Activated naive CD4-positive, alpha-beta T cell treated with anti-CD3 and anti-CD28 coated beads, Interleukin-2, amount 10 ng/mL, durations not matched to agents 7 days and 5 days (primary cell): ENCODE measurements around the gene SIT1.

ENCODE experiments used
- CTCF ChIA-PET: fragments of 350-600 bp; sonication (Branson Sonifier 250); formaldehyde crosslinking; loops from one replicate; lab custom pipeline; 2021; ENCODE audit warnings: antibody characterized with exemption; lab: Charles Lee
- DNase-seq: peaks from one replicate; pipeline ENCODE4 v3.0.0-alpha.2; 2020
- H3K27ac Mint-ChIP-seq: one replicate; pipeline ENCODE4 v1.8.0; 2021; ENCODE audit warnings: mild to moderate bottlenecking, moderate library complexity, mixed read lengths
- H3K27me3 Mint-ChIP-seq: one replicate; pipeline ENCODE4 v1.8.0; 2021; ENCODE audit warnings: mild to moderate bottlenecking, mixed read lengths
- H3K36me3 Mint-ChIP-seq: one replicate; pipeline ENCODE4 v1.8.0; 2021; ENCODE audit warnings: mixed read lengths
- H3K4me1 Mint-ChIP-seq: one replicate; pipeline ENCODE4 v1.8.0; 2021; ENCODE audit warnings: mixed read lengths
- H3K4me3 Mint-ChIP-seq: one replicate; pipeline ENCODE4 v1.8.0; 2021; ENCODE audit warnings: mild to moderate bottlenecking, moderate library complexity, mixed read lengths
- H3K9me3 Mint-ChIP-seq: one replicate; pipeline ENCODE4 v1.8.0; 2021; ENCODE audit warnings: mixed read lengths

Gene SIT1

DNA sequence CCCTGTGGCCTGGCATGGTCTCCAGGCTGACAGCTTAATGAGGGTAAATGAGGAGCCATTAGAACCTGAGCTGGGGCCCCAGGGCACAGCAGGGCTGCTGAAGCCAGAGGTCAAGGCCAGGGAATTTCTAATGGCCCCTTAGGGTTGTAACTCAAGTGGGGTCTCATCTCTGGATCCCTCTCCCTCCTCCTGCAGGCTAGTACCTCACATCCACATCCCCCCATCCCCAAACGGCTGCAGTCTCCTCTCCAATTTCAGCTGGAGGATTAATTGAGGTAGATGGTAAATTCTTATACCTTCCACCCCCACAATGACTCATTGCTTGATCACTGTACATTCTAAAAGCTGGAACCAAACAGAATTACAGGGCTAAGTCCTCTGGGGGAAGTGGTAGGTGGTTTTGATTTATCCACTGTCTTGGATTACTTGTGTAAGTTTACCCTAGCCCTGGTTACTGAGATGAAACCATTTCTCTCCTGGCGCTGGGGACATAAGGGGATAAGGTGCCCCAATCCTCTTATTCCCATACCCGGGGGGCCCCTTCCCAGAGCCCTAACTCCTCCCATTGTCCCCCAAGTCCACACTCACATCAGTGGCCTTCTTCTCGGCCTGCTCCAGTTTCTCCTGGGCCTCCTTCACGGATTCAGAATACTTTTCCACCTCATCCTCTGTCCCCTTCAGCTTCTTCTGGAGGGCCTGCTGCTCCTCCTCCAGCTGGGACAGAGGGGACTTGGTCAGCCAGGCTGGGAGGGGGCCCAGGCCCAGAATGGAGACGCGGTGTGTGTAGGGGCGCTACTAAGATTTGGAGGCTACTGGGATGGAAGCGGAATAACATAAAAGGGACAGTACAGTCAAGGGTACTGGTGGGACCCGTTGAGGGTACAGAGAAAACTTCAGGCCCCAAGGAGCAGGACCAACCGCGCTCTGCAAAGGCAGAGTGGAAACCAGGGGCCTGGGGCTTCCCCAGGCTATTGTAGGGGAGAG, 38.1 kb upstream of the SIT1 start:
- CTCF ChIA-PET: interaction anchor here (0.9 to 2.2 kb wide), 8 partner anchors 8 to 85 kb away, joined by 3 to 16 read pairs (median 4); partner anchors contain the start of genes CCDC107 and RMRP

DNA sequence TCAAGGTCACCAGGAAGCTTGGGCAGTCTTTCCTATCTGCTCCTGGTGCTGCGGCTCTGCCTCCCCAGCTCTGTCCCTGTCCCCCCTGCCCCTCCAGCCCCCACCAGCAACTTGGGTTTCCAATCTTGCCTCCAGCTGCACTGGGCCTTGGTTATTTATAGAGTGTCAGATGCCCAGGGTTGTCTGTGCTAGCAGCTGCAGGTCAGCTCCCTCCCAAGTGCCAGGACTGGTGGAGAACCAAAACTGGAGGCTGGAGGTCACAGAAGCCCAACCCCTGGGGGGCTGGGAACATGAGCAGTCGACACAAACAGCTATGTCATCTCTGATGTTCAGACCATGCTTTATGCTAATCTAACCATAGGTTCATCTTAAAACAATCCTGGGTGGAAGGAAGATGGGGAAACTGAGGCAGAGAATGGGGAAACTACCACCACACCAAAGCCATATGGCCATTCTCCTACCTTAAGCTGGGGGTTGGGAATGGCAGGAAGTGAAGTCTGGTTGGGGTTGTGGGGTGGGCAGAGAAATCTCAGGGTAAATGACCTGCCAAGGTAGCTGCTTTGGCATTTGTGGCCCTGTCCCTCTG, 37.3 kb upstream of the SIT1 start:
- no peak overlapping the region for H3K27ac Mint-ChIP-seq
- CTCF ChIA-PET: interaction anchor here (0.9 to 2.2 kb wide), 8 partner anchors 8 to 84 kb away, joined by 3 to 16 read pairs (median 4); partner anchors contain the start of genes CCDC107 and RMRP

More for the DNA sequence above, 38.1 kb upstream of the SIT1 start:
- Mint-ChIP-seq H3K27me3 (peaks cover 20% of the 10 kb centered on the region), H3K27ac (peak overlapping the region; percentile 3), H3K4me3 (peak overlapping the region; percentile 57), H3K9me3 (no peaks in the 10 kb centered on the region), H3K4me1 (peaks cover 27% of the 10 kb centered on the region), H3K36me3 (no peaks in the 10 kb centered on the region)
- DNase-seq: no peak

DNA sequence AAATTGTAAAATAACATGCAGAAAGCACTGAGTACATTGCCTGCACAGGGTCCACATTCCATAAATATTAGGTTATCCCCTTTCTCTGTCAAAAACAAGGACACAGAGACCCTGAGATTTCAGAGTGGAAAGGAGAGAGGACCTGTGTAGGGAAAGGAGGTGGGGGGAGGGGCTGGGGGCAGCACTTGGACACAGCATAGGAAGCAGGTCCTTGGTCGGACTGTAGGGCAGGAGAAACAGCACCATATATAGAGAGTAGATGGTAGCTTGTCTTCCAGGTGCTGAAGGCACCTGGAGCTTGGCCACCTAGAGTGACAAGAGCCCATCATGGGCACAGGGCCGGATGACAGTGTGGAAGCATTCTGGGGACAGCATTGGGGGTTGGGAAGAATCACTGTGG, 36.6 kb upstream of the SIT1 start:
- H3K4me3 Mint-ChIP-seq: no peak overlapping the region

More for the DNA sequence above, 37.3 kb upstream of the SIT1 start:
- no peak overlapping the region for H3K4me3 Mint-ChIP-seq
- no peak for DNase-seq
- peaks cover 27% of the 10 kb centered on the region for H3K4me1 Mint-ChIP-seq
- H3K9me3 Mint-ChIP-seq: no peaks in the 10 kb centered on the region
- H3K27me3 Mint-ChIP-seq: peaks cover 24% of the 10 kb centered on the region
- no peaks in the 10 kb centered on the region for H3K36me3 Mint-ChIP-seq

DNA sequence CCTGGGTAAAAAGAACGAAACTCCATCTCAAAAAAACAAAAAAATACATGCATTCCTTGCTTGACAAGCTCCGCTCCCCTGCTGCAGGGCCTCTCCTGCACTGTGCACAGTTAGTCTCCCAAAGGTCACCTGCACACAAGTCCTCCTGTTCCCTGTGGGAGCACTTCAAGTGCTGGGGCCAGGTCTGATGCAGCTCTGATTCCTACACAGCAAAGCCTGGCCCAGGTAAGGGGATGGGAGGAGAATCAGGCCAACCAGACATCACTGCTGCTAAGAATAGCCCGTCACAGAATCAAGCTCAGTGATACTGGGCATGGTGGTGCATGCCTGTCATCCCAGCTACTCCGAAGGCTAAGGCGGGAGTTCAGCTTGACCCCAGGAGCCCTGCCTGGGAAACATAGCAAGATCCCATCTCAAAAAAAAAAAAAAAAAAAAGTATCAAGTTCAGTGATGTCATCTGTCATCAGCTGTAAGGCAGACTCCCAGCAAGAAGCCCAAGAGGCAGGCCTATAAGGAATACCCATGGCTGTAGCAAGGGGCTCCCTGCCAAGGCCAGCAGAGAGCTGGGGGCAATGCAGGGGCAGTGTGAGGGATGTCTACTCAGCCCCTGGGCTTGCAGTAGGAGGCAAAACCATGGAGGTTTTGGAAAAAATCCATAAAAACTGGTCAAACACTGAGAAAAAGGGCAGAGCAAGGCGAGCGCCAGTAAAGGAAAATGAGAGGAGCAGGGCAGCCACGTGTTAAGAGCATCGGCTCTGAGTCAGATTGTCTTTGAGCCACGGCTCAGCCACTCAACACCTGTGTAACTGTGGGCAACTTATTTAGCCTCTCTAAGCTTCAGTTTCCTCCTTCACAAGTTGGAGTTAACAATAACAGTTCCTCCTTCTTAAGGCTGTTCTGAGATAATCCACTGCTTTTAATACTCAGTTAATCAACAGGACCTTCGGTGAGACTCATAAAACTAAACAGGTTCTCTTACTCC, 35.8 kb upstream of the SIT1 start:
- Mint-ChIP-seq H3K27me3 (peaks cover 37% of the 10 kb centered on the region), H3K4me3 (no peak overlapping the region), H3K4me1 (peaks cover 21% of the 10 kb centered on the region), H3K9me3 (no peaks in the 10 kb centered on the region), H3K36me3 (no peaks in the 10 kb centered on the region), H3K27ac (no peak overlapping the region)
- DNase-seq: no peak
- CTCF ChIA-PET: interaction anchor here (0.7 to 4.9 kb wide), 3 partner anchors 10 to 1070 kb away, joined by 3 to 49 read pairs (median 16); no protein-coding TSS in a partner anchor

More for the DNA sequence above, 36.6 kb upstream of the SIT1 start:
- H3K27ac Mint-ChIP-seq: no peak overlapping the region
- no peaks in the 10 kb centered on the region for H3K9me3 Mint-ChIP-seq
- DNase-seq: no peak
- H3K27me3 Mint-ChIP-seq: peaks cover 29% of the 10 kb centered on the region
- CTCF ChIA-PET: interaction anchor here (1.3 to 2.2 kb wide), 4 partner anchors 9 to 71 kb away, joined by 4 to 16 read pairs (median 6); partner anchors contain the start of genes CCDC107 and RMRP
- H3K36me3 Mint-ChIP-seq: no peaks in the 10 kb centered on the region
- H3K4me1 Mint-ChIP-seq: peaks cover 27% of the 10 kb centered on the region

DNA sequence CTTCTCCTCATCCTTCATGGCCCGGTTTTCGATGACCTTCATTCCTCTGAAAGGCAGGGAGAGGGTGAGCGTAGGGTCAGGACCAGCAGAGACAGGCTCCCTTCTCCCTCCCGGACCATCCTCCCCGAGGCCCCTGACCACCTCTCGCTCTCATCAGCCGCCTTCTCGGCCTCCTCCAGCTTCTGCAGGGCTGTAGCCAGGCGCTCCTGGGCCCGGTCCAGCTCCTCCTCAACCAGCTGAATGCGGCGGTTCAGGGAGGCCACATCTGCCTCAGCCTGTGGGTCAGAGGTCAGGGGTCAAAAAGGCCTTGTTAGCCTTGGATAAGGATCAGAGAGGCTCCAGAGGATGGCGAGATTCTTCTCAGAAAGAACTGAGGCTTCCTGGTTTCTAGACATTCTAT, 34.8 kb upstream of the SIT1 start:
- Mint-ChIP-seq H3K36me3 (no peaks in the 10 kb centered on the region), H3K27me3 (peaks cover 33% of the 10 kb centered on the region), H3K4me1 (peaks cover 12% of the 10 kb centered on the region), H3K27ac (no peak overlapping the region), H3K4me3 (no peak overlapping the region), H3K9me3 (no peaks in the 10 kb centered on the region)
- no peak for DNase-seq
- CTCF ChIA-PET: interaction anchor here (4.9 kb wide), 1 partner anchor 11 kb away, joined by 49 read pairs; no protein-coding TSS in a partner anchor

DNA sequence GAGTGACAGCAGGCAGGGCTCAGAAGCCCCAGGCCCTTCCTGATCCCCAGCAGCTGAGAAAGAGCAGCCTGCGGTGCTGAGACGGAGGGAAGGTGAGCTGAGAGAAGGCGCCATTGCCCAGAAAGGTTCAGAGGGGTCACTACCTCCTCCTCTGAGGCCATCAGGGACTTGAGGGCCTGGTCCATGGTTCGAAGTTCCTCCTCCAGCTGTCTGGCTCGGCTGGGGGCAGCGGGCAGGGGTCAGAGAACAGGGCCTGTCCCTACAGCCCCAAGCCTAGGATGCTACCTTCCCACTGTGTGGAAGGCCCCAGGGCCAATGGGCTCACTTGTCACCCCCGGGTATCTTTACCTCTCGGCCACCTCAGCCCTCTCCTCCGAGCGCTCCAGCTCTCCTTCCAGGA, 34.2 kb upstream of the SIT1 start:
- H3K9me3 Mint-ChIP-seq: no peaks in the 10 kb centered on the region
- H3K27me3 Mint-ChIP-seq: peaks cover 39% of the 10 kb centered on the region
- no peaks in the 10 kb centered on the region for H3K36me3 Mint-ChIP-seq
- no peak for DNase-seq
- H3K4me3 Mint-ChIP-seq: no peak overlapping the region
- H3K4me1 Mint-ChIP-seq: peaks cover 10% of the 10 kb centered on the region
- CTCF ChIA-PET: interaction anchor here (0.9 to 4.9 kb wide), 3 partner anchors 12 to 72 kb away, joined by 3 to 49 read pairs (median 3); no protein-coding TSS in a partner anchor
- H3K27ac Mint-ChIP-seq: no peak overlapping the region

DNA sequence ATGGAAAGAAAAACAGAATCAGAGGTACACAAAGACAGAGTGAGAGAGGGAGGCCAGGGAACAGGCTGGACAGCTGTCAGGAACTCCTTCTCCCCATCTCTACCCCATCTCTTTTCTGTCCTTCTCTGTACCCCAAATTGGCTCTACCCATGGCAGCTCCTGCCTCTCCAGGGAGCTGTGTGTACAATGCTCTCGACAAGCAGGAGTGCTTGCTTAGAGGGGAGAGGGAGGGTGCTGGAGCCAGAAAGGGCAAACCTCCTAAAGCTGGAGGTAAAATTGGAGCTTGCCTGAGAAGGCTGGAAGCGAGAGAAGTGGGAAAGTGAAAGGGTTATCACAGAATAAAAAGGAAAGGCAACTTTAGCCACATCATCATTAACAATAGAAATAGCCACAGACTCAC, 32.6 kb upstream of the SIT1 start:
- Mint-ChIP-seq H3K27ac (no peak overlapping the region), H3K4me1 (peaks cover 2% of the 10 kb centered on the region), H3K36me3 (no peaks in the 10 kb centered on the region), H3K27me3 (peaks cover 44% of the 10 kb centered on the region), H3K9me3 (no peaks in the 10 kb centered on the region), H3K4me3 (no peak overlapping the region)
- no peak for DNase-seq
- CTCF ChIA-PET: interaction anchor here (0.8 to 4.9 kb wide), 4 partner anchors 8 to 72 kb away, joined by 3 to 49 read pairs (median 3); no protein-coding TSS in a partner anchor

DNA sequence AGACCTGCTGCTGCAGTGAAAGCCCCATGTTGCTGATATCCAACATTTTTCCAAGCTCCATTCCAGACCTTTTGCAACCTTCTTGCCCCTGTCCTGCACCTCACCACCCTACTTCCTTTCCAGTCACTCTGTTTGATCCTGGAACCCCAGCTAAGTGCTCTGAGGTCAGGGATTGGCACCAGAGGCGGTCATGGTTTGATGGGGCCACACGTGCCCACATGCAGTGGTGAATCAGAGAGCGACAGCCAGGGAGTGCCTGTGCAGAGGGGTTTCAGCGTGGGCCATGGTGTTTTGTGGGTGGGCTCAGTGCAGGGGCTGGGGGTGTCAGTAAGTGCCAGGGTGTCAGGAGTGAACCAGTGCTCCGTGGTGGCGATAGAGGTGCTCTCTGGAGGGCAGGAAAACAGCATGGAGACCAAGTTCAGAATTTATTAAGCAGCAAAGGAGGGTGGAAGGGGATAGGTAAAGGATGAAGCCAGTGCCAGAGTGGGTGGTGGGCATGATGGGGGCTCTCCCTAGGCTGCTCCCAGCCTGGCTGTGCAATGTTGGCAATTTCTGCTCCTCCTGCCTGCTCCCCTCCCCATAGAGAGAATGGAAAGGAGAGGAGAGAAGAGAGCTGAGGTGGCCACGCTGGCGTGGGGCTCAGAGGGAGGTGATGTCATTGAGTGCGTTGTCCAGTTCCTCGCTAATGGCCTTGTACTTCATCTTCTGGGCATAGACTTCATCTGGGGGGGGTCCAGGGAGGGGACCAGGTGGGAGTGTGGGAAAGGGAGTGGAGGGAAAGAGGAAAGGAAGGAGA, 32.0 kb upstream of the SIT1 start:
- Mint-ChIP-seq H3K27ac (no peak overlapping the region), H3K27me3 (peaks cover 50% of the 10 kb centered on the region), H3K4me3 (no peak overlapping the region), H3K36me3 (no peaks in the 10 kb centered on the region), H3K4me1 (peaks cover 2% of the 10 kb centered on the region), H3K9me3 (no peaks in the 10 kb centered on the region)
- CTCF ChIA-PET: interaction anchor here (4.9 kb wide), 1 partner anchor 14 kb away, joined by 49 read pairs; no protein-coding TSS in a partner anchor
- no peak for DNase-seq

DNA sequence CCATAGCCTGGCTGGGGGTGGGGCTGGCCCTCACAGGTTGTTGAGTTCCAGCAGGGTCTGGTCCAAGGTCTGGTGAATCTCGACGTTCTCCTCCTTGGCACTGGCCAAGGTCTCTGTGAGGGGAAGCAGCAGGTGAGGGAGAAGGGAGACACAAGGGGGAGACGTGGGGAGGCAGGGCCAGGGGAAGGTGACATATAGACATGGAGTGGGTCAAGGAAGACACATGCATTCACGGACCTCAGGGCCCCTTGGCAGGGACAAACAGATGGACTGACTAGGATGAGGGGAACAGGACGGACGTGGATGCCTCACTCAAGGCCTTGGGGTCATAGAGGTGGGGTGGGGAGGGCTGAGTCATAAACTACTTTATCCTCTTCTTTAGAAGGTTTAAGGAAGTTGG, 31.3 kb upstream of the SIT1 start:
- Mint-ChIP-seq H3K36me3 (no peaks in the 10 kb centered on the region), H3K4me3 (no peak overlapping the region), H3K27me3 (peaks cover 52% of the 10 kb centered on the region), H3K9me3 (no peaks in the 10 kb centered on the region), H3K27ac (no peak overlapping the region), H3K4me1 (no peaks in the 10 kb centered on the region)
- no peak for DNase-seq
- CTCF ChIA-PET: interaction anchor here (4.9 kb wide), 1 partner anchor 14 kb away, joined by 49 read pairs; no protein-coding TSS in a partner anchor

DNA sequence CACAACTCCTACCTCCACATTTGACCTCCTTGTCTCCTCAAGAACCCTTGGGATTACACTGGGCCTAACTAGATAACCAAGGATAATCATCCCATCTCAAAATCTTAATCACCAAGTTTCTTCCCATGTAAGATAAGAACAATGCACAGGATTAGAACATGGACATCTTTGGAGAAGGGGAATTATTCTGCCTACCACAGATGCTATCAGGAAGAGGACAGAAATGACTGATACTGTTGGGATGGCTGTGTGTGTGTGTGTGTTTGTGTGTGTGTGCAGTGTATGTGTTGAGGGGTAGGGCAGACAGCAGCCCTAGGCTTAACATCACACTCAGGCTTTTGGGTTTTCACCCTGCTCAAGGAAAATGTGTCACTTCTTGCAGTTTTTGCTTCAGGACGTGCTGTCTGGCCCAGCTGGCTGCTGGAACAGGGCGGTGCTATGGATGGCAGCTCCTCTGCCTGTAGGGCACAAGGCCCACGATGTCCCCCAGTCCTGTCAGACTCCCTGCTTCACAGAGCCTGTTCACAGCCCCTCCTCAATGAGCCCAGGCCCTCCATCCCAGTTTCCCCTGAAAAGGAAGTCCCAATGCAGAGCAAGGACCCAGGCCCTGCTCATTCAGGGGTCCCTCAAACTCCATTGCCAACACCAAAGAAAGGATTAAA, 30.7 kb upstream of the SIT1 start:
- no peak for DNase-seq
- Mint-ChIP-seq H3K27ac (no peak overlapping the region), H3K4me3 (no peak overlapping the region), H3K36me3 (no peaks in the 10 kb centered on the region), H3K9me3 (no peaks in the 10 kb centered on the region), H3K27me3 (peaks cover 58% of the 10 kb centered on the region), H3K4me1 (peaks cover 3% of the 10 kb centered on the region)
- CTCF ChIA-PET: no interaction called here

DNA sequence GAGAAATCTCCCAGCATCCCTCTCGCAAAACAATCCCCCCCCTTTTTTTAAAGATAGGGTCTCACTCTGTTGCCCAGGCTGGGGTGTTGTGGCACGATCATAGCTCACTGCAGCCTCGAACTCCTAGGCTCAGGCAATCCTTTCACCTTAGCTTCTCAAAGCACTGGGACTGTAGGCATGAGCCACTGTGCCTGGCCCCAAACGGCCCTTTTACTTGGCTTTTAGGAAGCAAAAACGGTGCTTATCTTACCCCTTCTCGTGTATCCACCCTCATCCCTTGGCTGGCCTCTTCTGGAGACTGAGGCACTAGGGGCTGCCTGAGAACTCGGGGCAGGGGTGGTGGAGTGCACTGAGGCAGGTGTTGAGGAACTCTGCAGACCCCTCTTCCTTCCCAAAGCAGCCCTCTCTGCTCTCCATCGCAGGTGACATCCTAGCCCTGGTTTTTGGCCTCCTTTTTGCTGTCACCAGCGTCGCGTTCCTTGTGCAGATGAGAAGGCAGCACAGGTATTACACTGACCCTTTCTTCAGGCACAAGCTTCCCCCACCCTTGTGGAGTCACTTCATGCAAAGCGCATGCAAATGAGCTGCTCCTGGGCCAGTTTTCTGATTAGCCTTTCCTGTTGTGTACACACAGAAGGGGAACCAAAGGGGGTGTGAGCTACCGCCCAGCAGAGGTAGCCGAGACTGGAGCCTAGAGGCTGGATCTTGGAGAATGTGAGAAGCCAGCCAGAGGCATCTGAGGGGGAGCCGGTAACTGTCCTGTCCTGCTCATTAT, 29.8 kb upstream of the SIT1 start:
- Mint-ChIP-seq H3K36me3 (no peaks in the 10 kb centered on the region), H3K4me1 (peaks cover 6% of the 10 kb centered on the region), H3K27me3 (peaks cover 67% of the 10 kb centered on the region), H3K4me3 (no peak overlapping the region), H3K27ac (no peak overlapping the region), H3K9me3 (no peaks in the 10 kb centered on the region)
- DNase-seq: no peak
- CTCF ChIA-PET: interaction anchor here (0.7 to 1.7 kb wide), 2 partner anchors 16 to 108 kb away, joined by 3 to 5 read pairs; no protein-coding TSS in a partner anchor
